Skin of body (tissue), 2 donors: Measurements from ENCODE around the gene ACYP2. TPM values are rescaled to one million over a fixed set of nuclear protein-coding genes. Genes with fewer than 3 reads are reported as not detected.

ENCODE experiments used
- DNase-seq: peaks from one replicate; lab custom pipeline; 2025; lab: John Stamatoyannopoulos, UW
- total RNA-seq: library from RNA; depleted of rRNA; stranded (reverse); fragments of >200 nt; gene quantifications from one replicate; pipeline ENCODE4 v1.2.3, GENCODE V29; 2014

The ACYP2 gene
- total RNA-seq, 1 donor from 2014 or later: 19.5 TPM

DNA sequence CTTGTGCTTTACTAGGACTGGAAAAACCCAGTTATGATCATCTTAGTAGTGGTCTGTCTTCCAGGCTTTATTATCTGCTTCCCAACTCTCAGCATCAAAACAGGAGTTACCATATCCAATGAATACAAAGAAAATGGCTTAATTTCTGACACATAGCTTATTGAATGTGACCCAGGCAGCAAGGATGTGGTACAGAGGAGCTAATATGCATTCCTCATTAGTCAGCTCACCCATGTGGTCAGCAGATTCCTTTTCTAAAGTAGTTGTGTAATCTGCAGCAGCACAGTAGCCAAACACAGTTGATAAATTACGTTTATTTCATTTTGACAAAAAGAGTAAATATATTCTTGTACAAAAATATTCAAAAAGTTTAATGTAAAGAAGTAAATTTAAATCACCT is 97.0 kb downstream of the ACYP2 start:
- DNase-seq: no peak

DNA sequence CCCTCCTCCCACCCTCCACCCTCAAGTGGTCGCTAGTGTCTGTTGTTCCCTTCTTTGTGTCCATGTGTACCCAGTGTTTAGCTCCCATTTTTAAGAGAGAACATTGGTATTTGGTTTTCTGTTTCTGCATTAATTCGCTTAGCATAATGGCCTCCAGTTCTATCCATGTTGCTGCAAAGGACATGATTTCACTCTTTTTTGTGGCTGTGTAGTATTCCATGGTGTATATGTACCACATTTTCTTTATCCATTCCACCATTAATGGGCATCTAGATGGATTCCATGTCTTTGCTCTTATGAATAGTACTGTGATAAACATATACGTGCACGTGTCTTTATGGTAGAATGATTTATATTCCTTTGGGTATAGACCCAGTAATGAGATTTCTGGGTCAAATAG is 97.7 kb downstream of the ACYP2 start:
- DNase-seq: no peak

DNA sequence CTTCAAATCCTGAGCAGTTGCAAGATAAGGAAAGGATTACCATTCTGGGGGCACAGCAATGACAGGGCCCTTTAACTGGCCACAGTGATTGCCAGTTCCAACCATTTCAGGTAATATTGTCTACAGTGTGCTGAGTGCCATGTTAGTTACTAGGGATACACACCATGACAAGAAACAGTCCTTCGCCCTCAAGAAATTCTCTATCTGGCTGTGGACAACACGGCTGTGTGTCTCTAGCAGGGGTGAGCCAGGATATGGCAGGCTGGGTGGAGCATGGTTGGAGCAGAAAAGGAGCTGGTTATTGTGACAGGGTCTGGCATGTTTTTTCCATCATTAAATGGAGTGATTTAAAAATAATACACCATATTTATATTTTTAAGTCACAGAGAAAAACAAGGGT is 109.6 kb downstream of the ACYP2 start:
- DNase-seq: no peak

DNA sequence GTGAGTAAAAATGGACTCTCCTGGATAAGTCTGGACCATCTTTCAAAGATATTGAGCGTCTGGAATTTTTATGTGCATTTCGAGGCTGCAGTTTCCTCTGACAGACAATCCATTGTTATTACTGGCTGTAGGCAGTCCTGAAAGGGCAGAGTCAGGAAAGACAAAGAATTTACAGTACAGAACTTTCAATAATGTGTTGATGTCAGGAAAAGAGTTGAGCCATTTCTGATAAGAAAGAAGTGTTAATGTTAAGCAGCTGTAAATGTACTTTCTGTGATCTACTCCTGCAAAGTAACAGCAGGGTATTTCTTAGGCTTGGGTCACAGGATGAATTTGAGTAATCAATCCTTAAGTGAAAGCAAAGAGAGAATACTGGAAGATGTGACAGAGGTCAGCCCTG is 110.8 kb downstream of the ACYP2 start:
- peak; percentile 38 for DNase-seq

DNA sequence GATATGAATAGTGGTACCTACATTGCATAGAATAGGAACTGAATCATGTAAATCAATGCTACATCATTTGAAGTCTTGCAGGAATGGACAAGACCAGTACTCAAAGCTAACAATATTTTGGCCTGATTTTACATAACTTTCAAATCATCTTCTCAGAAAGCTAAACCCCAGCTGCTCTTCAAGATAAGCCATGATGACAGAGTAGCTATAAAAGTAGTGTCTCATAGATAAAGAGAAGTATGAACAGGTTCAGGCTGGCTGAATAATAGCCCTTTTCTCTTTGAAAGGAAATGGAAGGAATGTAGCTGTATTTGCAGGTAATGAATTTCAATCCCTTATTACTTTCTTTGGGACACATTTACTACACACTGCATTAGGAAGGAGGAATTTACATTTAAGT is 112.4 kb downstream of the ACYP2 start:
- DNase-seq: no peak

DNA sequence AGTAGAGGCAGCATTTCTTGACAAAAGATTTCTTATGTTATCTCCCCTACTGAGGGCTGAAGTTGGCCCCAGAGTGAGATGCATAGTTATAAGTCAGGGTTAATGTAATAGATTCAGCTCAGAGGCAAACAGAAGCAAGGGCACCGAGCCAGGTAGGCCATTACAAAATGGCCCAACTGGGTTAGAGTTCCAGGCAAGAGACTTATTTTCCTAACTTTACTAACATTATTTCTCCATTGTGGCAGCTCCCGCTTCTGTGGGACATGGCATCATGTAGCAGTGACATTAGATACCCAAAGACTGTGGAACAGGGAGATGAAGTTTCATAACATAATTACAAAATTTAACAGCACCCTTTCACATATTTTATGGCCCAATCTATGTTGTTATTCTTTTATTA is 113.5 kb downstream of the ACYP2 start:
- peak; percentile 0 for DNase-seq

DNA sequence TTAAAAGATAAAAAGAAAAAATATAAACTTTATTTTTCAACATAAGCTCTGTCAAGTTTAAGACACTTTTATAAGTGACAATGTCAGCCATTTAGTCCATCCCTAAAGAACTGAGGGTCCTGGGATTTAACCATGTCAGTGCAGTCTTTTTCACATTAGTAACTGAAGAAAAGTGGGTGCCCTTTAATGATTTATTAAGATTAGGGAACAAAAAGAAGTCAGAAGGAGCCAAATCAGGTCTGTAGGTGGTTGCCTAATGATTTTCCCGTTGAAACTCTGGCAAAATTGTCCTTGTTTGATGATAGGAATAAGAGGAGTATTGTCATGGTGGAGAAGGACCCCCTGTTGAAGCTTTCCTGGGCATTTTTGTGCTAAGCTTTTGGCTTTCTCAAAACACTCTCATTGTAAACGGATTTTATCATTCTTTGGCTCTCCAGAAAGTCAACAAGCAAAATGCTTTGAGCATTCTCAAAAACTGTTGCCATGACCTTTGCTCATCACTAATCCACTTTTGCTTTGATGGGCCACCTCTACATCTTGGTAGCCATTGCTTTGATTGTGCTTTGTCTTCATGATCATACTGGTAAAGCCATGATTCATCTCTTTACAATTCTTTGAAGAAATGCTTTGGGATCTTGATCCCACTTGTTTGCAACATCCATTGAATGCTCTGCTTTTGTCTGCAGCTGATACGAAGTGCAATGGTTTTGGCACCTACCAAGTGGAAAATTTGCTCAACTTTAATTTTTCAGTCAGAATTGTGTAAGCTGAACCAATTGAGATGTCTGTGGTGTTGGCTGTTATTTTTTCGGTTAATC is 118.6 kb downstream of the ACYP2 start:
- no peak for DNase-seq

DNA sequence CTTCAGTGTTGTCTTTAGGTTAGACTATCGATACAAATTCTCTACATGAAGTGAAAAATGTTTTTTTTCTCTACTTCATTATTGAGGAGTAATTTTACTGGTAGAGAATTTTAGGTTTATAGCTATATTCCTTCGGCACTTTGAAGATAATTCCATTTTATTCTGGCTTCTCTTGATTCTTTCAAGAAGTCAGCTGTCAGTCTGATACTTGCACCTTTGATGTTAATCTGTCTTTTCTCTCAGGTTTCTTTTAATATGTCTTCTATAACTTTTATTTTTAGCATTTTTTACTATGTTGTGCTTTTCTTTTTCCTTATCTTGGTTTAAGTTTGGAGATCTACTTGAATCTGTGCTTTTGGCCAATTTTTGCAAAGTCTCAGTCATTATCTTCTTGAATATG is 122.0 kb downstream of the ACYP2 start:
- no peak for DNase-seq

DNA sequence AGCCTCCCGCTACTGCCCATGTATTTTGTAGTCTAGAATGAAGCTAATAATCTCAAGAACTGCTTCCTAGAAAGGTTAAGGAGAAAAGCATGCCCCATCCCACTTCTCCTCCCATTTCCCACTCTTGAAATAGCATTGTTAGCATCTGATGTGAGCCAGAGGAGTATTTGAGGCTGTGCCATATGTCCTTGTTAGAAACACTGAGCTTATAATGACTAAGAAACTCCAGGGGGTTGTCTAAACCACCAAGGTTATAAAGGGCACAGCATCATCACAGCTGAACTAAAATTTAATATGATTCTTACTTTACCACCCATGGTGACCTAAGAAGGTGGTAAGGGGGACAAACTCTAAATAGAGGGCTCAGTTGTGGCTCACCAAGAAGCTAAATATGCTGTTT is 124.0 kb downstream of the ACYP2 start:
- no peak for DNase-seq

DNA sequence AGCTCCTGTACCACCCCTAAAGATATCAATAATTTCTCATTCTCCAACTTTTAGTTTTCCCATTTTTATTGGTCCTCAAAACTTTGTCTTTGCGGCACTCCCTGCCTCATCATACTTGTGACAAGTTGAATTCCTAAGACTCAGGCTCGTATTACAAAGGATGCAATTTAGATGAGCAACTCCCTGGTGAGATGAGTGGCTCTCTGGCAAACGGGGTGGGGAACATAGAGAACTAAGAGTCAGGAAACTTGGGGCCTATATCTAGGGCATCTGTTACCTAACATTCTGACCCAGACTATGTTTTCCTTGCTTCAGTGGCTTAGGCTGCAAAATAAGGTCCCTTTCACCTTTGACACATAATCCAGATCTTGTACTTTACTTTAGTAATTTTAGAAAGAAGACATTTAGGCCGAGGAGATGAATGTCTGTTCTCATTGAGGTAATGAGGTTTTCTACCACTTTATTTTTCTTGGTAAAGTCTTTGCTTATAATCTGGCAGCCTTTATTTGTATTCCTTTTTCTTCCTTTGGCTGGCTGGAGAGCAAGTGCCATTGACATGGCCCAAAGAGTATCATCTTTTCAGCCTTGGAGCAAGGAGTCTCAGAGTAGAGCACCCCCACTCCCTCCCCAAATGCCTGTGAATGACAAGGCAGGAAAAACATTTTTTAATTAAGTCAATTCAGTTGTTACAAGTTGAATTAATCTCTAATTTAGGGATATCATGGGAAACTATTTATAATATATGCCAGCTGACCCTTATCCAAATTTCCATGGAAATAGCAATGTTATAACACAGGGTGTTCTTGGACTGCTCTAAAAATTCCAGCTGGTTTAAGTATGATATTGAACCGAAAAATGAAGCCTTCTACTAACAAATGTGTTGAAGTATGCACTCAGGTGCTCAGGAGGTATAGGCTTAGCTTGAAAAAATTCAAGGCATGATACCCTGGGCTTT is 125.4 kb downstream of the ACYP2 start:
- peak; percentile 28 for DNase-seq

DNA sequence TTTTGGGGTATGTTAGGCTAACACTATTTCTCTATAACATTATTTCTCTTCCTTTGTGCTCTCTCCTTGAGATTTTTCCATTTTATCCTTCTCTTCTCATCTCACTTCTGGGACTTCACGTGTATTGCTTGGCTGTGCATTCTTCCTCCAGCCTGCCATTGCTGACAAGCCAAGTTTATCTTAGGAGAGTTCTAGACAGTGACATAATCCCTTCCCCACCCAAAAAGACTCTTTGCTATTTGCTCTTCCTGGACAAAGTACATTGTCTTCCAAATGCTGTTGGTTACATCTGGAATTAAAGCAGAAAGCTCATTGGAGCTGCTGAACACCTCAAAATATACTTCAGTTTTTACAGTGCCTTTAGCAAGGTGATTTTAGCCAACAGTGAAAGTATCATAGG is 131.7 kb downstream of the ACYP2 start:
- no peak for DNase-seq

DNA sequence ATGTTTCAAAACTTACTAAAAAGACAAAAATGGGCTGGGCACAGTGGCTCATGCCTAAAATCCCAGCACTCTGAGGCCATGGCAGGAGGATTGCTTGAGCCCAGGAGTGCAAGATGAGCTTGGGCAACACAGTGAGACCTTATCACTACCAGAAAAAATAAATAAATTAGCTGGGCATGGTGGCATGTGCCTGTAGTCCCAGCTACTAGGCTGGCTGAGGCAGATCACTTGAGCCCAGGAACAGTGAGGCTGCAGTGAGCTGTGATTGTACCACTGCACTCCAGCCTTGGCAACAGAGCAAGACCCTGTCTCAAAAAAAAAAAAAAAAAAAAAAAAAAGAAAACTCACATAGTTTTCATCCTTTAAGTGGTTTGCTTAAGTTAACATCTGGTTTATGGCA is 134.2 kb downstream of the ACYP2 start:
- no peak for DNase-seq

DNA sequence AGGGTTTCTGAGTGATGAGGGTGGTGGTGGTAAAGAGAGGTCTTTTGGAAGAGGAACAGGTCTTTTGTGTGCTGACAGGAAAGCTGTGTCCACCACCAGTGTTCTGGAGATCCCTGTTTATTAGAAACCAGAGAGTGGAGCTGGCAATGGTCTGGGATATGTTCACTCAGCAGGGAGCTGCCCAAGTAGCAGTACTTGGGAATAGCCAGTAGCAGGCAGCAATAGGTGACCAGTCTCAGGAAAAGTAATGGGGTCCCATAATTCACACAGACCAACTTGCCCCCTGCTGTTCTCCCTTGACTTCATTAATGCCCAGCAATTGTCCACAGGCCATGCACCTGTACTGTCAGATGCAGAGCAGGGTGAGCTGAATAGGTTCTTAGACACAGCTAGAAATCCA is 138.8 kb downstream of the ACYP2 start:
- no peak for DNase-seq

DNA sequence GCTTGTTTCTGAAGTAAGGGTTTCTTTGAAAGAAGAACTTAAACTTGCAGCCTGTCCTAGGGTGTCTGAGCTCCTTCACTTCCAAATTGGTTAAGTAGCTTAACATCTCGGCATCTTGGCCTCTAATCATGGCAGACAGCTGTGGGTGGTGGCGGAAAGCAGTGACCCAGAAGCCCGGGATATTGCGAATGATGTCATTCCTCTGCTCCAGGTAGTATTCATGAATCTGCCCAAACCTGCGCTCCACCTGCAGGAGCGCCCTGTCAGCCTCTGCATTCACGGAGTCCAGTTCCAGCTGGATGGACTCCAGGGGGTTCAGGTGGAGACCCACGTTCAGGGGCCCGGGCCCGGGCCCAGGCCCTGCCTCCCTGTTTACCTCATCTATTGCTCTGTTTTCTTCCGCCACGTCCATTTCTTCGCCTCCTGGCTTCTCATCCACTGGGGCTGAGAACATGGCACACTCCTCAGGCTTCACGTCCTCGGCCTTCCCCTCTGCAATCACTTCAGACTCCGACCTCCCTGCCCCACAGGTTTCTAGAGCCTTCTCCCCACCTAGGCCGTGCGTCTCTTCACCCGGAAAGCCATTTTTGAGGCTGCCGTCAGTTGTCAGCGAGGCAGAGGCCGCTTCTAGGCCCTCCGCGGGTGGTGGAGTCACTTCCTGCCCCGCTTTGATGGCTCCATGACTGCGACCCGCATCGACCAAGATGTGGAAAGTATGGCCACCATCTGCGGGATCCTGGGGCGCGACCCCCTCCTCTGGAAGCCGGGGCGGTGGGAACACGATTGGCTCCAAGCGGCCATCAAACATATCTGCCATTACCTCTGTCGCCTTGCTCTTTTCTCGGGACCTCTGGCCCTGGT is 140.0 kb downstream of the ACYP2 start:
- DNase-seq: no peak

DNA sequence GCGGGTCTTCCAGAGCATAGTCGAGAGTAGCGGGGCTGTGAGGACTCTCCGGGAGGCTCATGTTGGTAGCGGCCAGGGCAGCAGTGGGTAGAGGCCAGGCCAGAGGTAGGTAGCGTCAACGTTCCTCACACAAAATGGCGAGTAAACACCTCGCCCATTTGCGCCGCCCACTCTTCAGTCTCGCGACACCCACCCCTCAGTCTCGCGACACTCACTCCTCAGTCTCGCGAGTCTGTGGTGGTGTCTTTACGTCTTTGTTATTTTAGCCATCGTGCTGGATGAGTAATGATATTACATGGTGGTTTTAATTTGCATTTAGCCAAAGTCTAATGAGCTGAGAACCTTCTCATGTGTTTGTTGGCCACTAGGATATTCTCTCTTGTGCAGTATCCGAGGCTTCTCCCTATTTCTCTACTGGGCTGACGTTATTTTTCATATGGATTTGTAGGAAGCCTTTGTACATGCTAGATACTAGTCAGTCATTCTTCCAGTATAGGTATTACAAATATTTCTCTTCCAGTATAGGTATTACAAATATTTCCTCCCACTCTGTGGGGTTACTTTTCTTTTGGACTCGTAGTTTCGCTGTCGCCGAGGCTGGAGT is 140.8 kb downstream of the ACYP2 start, which contains the start of gene TSPYL6:
Gene TSPYL6, minus strand, starts transcription at position 139 of the 604 bp plus-strand sequence. Its CDS starts 78 bp downstream, at position 61.
- no peak for DNase-seq

DNA sequence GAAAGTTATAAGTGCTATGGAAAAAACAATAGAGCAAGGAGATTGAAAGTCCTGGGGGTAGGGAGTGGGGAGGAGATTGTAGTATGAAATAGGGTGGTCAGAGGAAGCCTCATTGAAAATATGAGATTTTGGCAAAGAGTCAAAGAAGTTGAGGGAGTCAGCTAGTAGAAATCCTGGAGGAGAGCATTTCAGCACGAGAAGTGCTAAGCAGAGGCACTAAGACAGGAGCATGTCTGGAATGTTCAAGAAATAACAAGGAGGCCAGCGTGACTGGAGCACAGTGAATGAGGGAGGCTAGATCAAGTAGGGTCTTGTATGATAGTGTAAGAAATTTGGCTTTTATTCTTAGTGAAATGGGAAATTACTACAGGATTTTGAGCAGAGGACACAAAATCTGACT is 142.8 kb downstream of the ACYP2 start:
- no peak for DNase-seq

DNA sequence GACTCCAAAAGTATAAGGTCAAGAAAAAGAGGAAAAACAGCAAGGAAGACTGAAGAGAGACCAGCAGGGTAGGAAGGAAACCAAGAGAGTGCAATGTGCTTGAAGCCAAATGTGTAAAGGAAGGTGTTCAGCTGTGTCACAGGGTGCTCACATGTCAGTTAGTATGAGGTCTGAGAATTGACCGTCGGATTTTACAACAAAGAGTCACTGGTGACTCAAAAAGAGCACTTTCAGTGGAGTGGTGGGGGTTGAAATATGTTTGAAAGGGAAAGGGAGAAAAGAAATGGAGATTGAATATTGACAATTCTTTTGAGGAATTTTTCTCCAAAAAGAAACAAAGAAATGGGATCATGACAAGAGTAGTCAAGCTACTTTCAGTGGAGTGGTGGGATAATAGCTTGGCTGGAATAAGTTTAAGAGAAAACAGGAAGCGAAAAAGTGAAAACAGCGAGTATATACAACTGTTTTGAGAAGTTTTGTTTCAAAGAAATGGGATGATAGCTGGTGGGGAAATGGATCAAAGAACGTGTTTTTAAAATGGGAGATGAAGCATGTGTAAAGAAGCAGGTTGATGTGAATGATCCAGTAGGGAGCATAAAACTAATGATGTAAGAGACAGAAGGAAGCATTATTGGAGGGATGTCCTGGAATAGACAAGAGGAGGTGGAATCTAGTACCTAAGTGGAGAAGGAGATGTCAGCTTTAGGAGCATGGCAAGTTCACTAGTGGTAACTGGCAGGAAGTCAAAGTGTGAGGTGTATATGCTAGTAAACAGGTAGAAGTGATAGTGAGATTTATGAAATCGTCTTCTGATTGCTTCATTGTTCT is 144.2 kb downstream of the ACYP2 start:
- DNase-seq: no peak

DNA sequence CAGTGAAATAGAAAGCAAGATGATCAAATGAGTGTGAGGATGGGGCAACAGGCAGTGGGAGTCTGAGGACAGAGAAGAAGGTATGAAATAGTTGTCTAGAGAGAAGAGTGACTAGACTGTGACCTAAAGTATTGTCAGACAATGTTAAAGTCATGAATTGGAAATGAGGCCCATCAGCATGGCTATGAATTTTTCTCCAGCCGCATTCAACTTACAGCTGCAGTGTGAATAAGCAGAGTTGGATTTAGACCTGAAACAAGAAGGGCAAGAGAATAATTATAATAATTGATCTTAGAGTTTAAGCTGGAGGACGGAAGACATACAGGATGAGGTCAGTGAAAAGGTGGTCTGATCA is 144.8 kb downstream of the ACYP2 start:
- DNase-seq: no peak

DNA sequence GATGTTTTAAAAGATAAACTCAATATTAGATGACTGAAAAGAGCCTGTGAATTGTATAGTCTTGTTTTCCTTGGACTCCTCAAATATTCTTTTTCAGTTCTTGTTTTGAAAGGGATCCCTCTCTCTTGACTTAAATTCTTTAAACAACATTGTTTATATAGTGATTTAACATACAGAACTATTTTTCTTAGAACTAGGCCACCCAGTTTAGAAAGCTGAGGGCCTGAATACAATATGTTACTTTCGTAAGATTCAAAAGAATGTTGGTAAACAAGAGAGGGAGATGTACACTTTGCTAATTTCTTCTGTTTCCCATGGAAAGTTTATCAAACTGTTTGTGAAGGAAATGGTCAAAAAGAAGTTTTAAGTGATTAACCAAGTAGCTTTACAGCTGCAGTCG is 146.1 kb downstream of the ACYP2 start:
- no peak for DNase-seq
